Measurements from ENCODE around the gene PDE6B.

Gene PDE6B

GRCh38 chr4:684623-685327 is 59.4 kb downstream of the PDE6B start:
- Histone ChIP-seq H3K4me1 (ENCODE audit: control insufficient read depth in 1 of 2, insufficient read depth in 2 of 2, low read length in 2 of 2) (peaks cover 56 to 67% of the 10 kb centered on the region in 2 donors), H3K4me3 (ENCODE audit: low read depth in 1 of 2, low read length in 2 of 2) (no peak overlapping the region), H3K27ac (ENCODE audit: low read depth, low read length) (no peak overlapping the region), H3K27me3 (ENCODE audit: control insufficient read depth in 1 of 2, insufficient read depth in 2 of 2, low read length in 2 of 2) (no peaks in the 10 kb centered on the region), H3K36me3 (ENCODE audit: control insufficient read depth in 1 of 2, insufficient read depth in 2 of 2, low read length in 2 of 2) (no peaks in the 10 kb centered on the region), H3K9me3 (ENCODE audit: control insufficient read depth in 1 of 2, low read length in 2 of 2) (no peaks in the 10 kb centered on the region), H3K9ac (ENCODE audit: low read depth in 1 of 2, low read length in 2 of 2) (no peak overlapping the region)

- H3K9ac ChIP-seq (ENCODE audit: low read depth in 1 of 2, low read length in 2 of 2): no peak overlapping the region
- no peaks in the 10 kb centered on the region for H3K27me3 ChIP-seq (ENCODE audit: control insufficient read depth in 1 of 2, insufficient read depth in 2 of 2, low read length in 2 of 2)
- no peaks in the 10 kb centered on the region for H3K36me3 ChIP-seq (ENCODE audit: control insufficient read depth in 1 of 2, insufficient read depth in 2 of 2, low read length in 2 of 2)
- H3K9me3 ChIP-seq (ENCODE audit: control insufficient read depth in 1 of 2, low read length in 2 of 2): no peaks in the 10 kb centered on the region
- no peak overlapping the region for H3K4me3 ChIP-seq (ENCODE audit: low read depth in 1 of 2, low read length in 2 of 2)
- H3K27ac ChIP-seq (ENCODE audit: low read depth, low read length): no peak overlapping the region
- peaks cover 54 to 61% of the 10 kb centered on the region in 2 donors for H3K4me1 ChIP-seq (ENCODE audit: control insufficient read depth in 1 of 2, insufficient read depth in 2 of 2, low read length in 2 of 2)
Observed at GRCh38 chr4:685679-686412, 60.5 kb downstream of the PDE6B start.

- Histone ChIP-seq H3K9ac (ENCODE audit: low read depth in 1 of 2, low read length in 2 of 2) (no peak overlapping the region), H3K27ac (ENCODE audit: low read depth, low read length) (no peak overlapping the region), H3K4me3 (ENCODE audit: low read depth in 1 of 2, low read length in 2 of 2) (no peak overlapping the region)
Observed at GRCh38 chr4:686413-687040, 61.2 kb downstream of the PDE6B start.

GRCh38 chr4:687048-687970 is 61.9 kb downstream of the PDE6B start:
- H3K27ac ChIP-seq (ENCODE audit: low read depth, low read length): peak overlapping the region; percentile 48
- H3K4me1 ChIP-seq (ENCODE audit: control insufficient read depth in 1 of 2, insufficient read depth in 2 of 2, low read length in 2 of 2): peaks cover 50 to 54% of the 10 kb centered on the region in 2 donors
- no peaks in the 10 kb centered on the region for H3K36me3 ChIP-seq (ENCODE audit: control insufficient read depth in 1 of 2, insufficient read depth in 2 of 2, low read length in 2 of 2)
- no peaks in the 10 kb centered on the region for H3K9me3 ChIP-seq (ENCODE audit: control insufficient read depth in 1 of 2, low read length in 2 of 2)
- H3K9ac ChIP-seq (ENCODE audit: low read depth in 1 of 2, low read length in 2 of 2): peak overlapping the region in 1 of 2 donors; percentile 47
- peak overlapping the region; percentile 18 to 64 for H3K4me3 ChIP-seq (ENCODE audit: low read depth in 1 of 2, low read length in 2 of 2)
- H3K27me3 ChIP-seq (ENCODE audit: control insufficient read depth in 1 of 2, insufficient read depth in 2 of 2, low read length in 2 of 2): no peaks in the 10 kb centered on the region

More at GRCh38 chr4:686413-687040, 61.2 kb downstream of the PDE6B start:
- Histone ChIP-seq H3K36me3 (ENCODE audit: control insufficient read depth in 1 of 2, insufficient read depth in 2 of 2, low read length in 2 of 2) (no peaks in the 10 kb centered on the region), H3K4me1 (ENCODE audit: control insufficient read depth in 1 of 2, insufficient read depth in 2 of 2, low read length in 2 of 2) (peaks cover 54 to 60% of the 10 kb centered on the region in 2 donors), H3K9me3 (ENCODE audit: control insufficient read depth in 1 of 2, low read length in 2 of 2) (no peaks in the 10 kb centered on the region), H3K27me3 (ENCODE audit: control insufficient read depth in 1 of 2, insufficient read depth in 2 of 2, low read length in 2 of 2) (no peaks in the 10 kb centered on the region)

- Histone ChIP-seq H3K4me3 (ENCODE audit: low read depth in 1 of 2, low read length in 2 of 2) (peak overlapping the region; percentile 58 to 64), H3K9ac (ENCODE audit: low read depth in 1 of 2, low read length in 2 of 2) (peak overlapping the region; percentile 58 to 60), H3K27ac (ENCODE audit: low read depth, low read length) (peak overlapping the region; percentile 42), H3K27me3 (ENCODE audit: control insufficient read depth in 1 of 2, insufficient read depth in 2 of 2, low read length in 2 of 2) (no peaks in the 10 kb centered on the region), H3K36me3 (ENCODE audit: control insufficient read depth in 1 of 2, insufficient read depth in 2 of 2, low read length in 2 of 2) (no peaks in the 10 kb centered on the region), H3K4me1 (ENCODE audit: control insufficient read depth in 1 of 2, insufficient read depth in 2 of 2, low read length in 2 of 2) (peaks cover 41 to 45% of the 10 kb centered on the region in 2 donors), H3K9me3 (ENCODE audit: control insufficient read depth in 1 of 2, low read length in 2 of 2) (no peaks in the 10 kb centered on the region)
Observed at GRCh38 chr4:687971-688853, 62.8 kb downstream of the PDE6B start.

- Histone ChIP-seq H3K27ac (ENCODE audit: low read depth, low read length) (peak within 1 kb of the TSS; percentile 42), H3K27me3 (ENCODE audit: control insufficient read depth in 1 of 2, insufficient read depth in 2 of 2, low read length in 2 of 2) (no peaks in the 10 kb centered on the region)
Observed at GRCh38 chr4:688854-689681, 63.7 kb downstream of the PDE6B start, which contains the start of gene SLC49A3. Gene SLC49A3, minus strand, starts transcription at chr4:689151. Its CDS starts 24 bp downstream, at chr4:689127.

GRCh38 chr4:689723-690122 is 64.3 kb downstream of the PDE6B start:
- Histone ChIP-seq H3K36me3 (ENCODE audit: control insufficient read depth in 1 of 2, insufficient read depth in 2 of 2, low read length in 2 of 2) (no peaks in the 10 kb centered on the region), H3K9ac (ENCODE audit: low read depth in 1 of 2, low read length in 2 of 2) (peak overlapping the region; percentile 58 to 60), H3K27me3 (ENCODE audit: control insufficient read depth in 1 of 2, insufficient read depth in 2 of 2, low read length in 2 of 2) (no peaks in the 10 kb centered on the region), H3K9me3 (ENCODE audit: control insufficient read depth in 1 of 2, low read length in 2 of 2) (no peaks in the 10 kb centered on the region), H3K27ac (ENCODE audit: low read depth, low read length) (no peak overlapping the region), H3K4me3 (ENCODE audit: low read depth in 1 of 2, low read length in 2 of 2) (peak overlapping the region; percentile 58 to 64), H3K4me1 (ENCODE audit: control insufficient read depth in 1 of 2, insufficient read depth in 2 of 2, low read length in 2 of 2) (peaks cover 31 to 33% of the 10 kb centered on the region in 2 donors)

More at GRCh38 chr4:688854-689681, 63.7 kb downstream of the PDE6B start, which contains the start of gene SLC49A3:
- Histone ChIP-seq H3K4me3 (ENCODE audit: low read depth in 1 of 2, low read length in 2 of 2) (peak within 1 kb of the TSS; percentile 58 to 64), H3K4me1 (ENCODE audit: control insufficient read depth in 1 of 2, insufficient read depth in 2 of 2, low read length in 2 of 2) (peaks cover 33 to 36% of the 10 kb centered on the region in 2 donors), H3K9ac (ENCODE audit: low read depth in 1 of 2, low read length in 2 of 2) (peak within 1 kb of the TSS; percentile 58 to 60), H3K9me3 (ENCODE audit: control insufficient read depth in 1 of 2, low read length in 2 of 2) (no peaks in the 10 kb centered on the region), H3K36me3 (ENCODE audit: control insufficient read depth in 1 of 2, insufficient read depth in 2 of 2, low read length in 2 of 2) (no peaks in the 10 kb centered on the region)

- no peaks in the 10 kb centered on the region for H3K36me3 ChIP-seq (ENCODE audit: control insufficient read depth in 1 of 2, insufficient read depth in 2 of 2, low read length in 2 of 2)
- H3K4me3 ChIP-seq (ENCODE audit: low read depth in 1 of 2, low read length in 2 of 2): no peak overlapping the region
- no peaks in the 10 kb centered on the region for H3K27me3 ChIP-seq (ENCODE audit: control insufficient read depth in 1 of 2, insufficient read depth in 2 of 2, low read length in 2 of 2)
Observed at GRCh38 chr4:692771-693554, 67.6 kb downstream of the PDE6B start.

More at GRCh38 chr4:692771-693554, 67.6 kb downstream of the PDE6B start:
- Histone ChIP-seq H3K9ac (ENCODE audit: low read depth in 1 of 2, low read length in 2 of 2) (no peak overlapping the region), H3K9me3 (ENCODE audit: control insufficient read depth in 1 of 2, low read length in 2 of 2) (no peaks in the 10 kb centered on the region), H3K4me1 (ENCODE audit: control insufficient read depth in 1 of 2, insufficient read depth in 2 of 2, low read length in 2 of 2) (peaks cover 16 to 17% of the 10 kb centered on the region in 2 donors), H3K27ac (ENCODE audit: low read depth, low read length) (no peak overlapping the region)

All from duodenal mucosa (tissue), 2 donors.